ES-I3 (cell line): ENCODE data around the gene CDK6.

ENCODE experiments used
- H3K36me3 ChIP-seq: 2 replicates; pipeline ENCODE4 v1.6.1; 2013; ENCODE audit warnings: mild to moderate bottlenecking, low read length, control low read depth, moderate library complexity; ENCODE audit not compliant: insufficient read depth
- H3K4me1 ChIP-seq: 2 replicates; pipeline ENCODE4 v1.6.1; 2013; ENCODE audit warnings: mild to moderate bottlenecking, control low read depth, low read length; ENCODE audit not compliant: insufficient read depth
- H3K9ac ChIP-seq: 2 replicates; pipeline ENCODE4 v1.6.1; 2013; ENCODE audit warnings: low read depth, mild to moderate bottlenecking, low read length, moderate library complexity
- H3K9me3 ChIP-seq: 2 replicates; pipeline ENCODE4 v1.6.1; 2013; ENCODE audit warnings: mild to moderate bottlenecking, low read length, moderate library complexity; ENCODE audit not compliant: control insufficient read depth, insufficient read depth

CDK6 gene

GRCh38 chr7:92837000-92837749 is 802 bp upstream of the CDK6 start:
- Histone ChIP-seq H3K9ac (peak overlapping the region; percentile 67), H3K9me3 (no peaks in the 10 kb centered on the region), H3K4me1 (no peaks in the 10 kb centered on the region), H3K36me3 (no peaks in the 10 kb centered on the region)

- no peaks in the 10 kb centered on the region for H3K36me3 ChIP-seq
- H3K9ac ChIP-seq = peak overlapping the region; percentile 70; the same call in 1 of the 2 replicates
- peaks cover 2% of the 10 kb centered on the region for H3K4me1 ChIP-seq
Observed at GRCh38 chr7:92835851-92836488, 403 bp downstream of the CDK6 start.

GRCh38 chr7:92835261-92835850 is 1.0 kb downstream of the CDK6 start:
- H3K9ac ChIP-seq = peak overlapping the region; percentile 70; the same call in 1 of the 2 replicates
- H3K9me3 ChIP-seq = no peaks in the 10 kb centered on the region
- H3K36me3 ChIP-seq = no peaks in the 10 kb centered on the region
- peaks cover 9% of the 10 kb centered on the region for H3K4me1 ChIP-seq

More at GRCh38 chr7:92835851-92836488, 403 bp downstream of the CDK6 start:
- H3K9me3 ChIP-seq = no peaks in the 10 kb centered on the region

- peak overlapping the region; percentile 70; the same call in 1 of the 2 replicates for H3K9ac ChIP-seq
- no peaks in the 10 kb centered on the region for H3K9me3 ChIP-seq
- H3K4me1 ChIP-seq = peaks cover 15% of the 10 kb centered on the region
- no peaks in the 10 kb centered on the region for H3K36me3 ChIP-seq
Observed at GRCh38 chr7:92834507-92835260, 1.7 kb downstream of the CDK6 start.

- Histone ChIP-seq H3K9ac (peak overlapping the region; percentile 70), H3K9me3 (no peaks in the 10 kb centered on the region), H3K36me3 (no peaks in the 10 kb centered on the region), H3K4me1 (peaks cover 21% of the 10 kb centered on the region)
Observed at GRCh38 chr7:92833766-92834506, 2.4 kb downstream of the CDK6 start.

- peak overlapping the region; percentile 70 for H3K9ac ChIP-seq
- peaks cover 21% of the 10 kb centered on the region for H3K4me1 ChIP-seq
- no peaks in the 10 kb centered on the region for H3K36me3 ChIP-seq
- H3K9me3 ChIP-seq = no peaks in the 10 kb centered on the region
Observed at GRCh38 chr7:92833024-92833765, 3.2 kb downstream of the CDK6 start.

GRCh38 chr7:92832534-92833023 is 3.8 kb downstream of the CDK6 start:
- Histone ChIP-seq H3K9me3 (no peaks in the 10 kb centered on the region), H3K4me1 (peaks cover 21% of the 10 kb centered on the region), H3K36me3 (no peaks in the 10 kb centered on the region), H3K9ac (peak overlapping the region; percentile 70)

GRCh38 chr7:92831716-92832533 is 4.4 kb downstream of the CDK6 start:
- no peaks in the 10 kb centered on the region for H3K36me3 ChIP-seq
- H3K9me3 ChIP-seq = no peaks in the 10 kb centered on the region
- H3K4me1 ChIP-seq = peaks cover 25% of the 10 kb centered on the region
- peak overlapping the region; percentile 70 for H3K9ac ChIP-seq

GRCh38 chr7:92830532-92831110 is 5.8 kb downstream of the CDK6 start:
- peaks cover 25% of the 10 kb centered on the region for H3K4me1 ChIP-seq
- no peaks in the 10 kb centered on the region for H3K36me3 ChIP-seq
- peak overlapping the region; percentile 70; the same call in 1 of the 2 replicates for H3K9ac ChIP-seq
- H3K9me3 ChIP-seq = no peaks in the 10 kb centered on the region

GRCh38 chr7:92830027-92830426 is 6.3 kb downstream of the CDK6 start:
- peaks cover 25% of the 10 kb centered on the region for H3K4me1 ChIP-seq
- H3K36me3 ChIP-seq = no peaks in the 10 kb centered on the region
- no peaks in the 10 kb centered on the region for H3K9me3 ChIP-seq
- no peak overlapping the region for H3K9ac ChIP-seq

GRCh38 chr7:92827464-92828120 is 8.8 kb downstream of the CDK6 start:
- Histone ChIP-seq H3K4me1 (peaks cover 35% of the 10 kb centered on the region), H3K9me3 (no peaks in the 10 kb centered on the region), H3K9ac (no peak overlapping the region), H3K36me3 (no peaks in the 10 kb centered on the region)
